GM23338 (cell line): Measurements from ENCODE around the gene DROSHA. TPM values are rescaled to one million over a fixed set of nuclear protein-coding genes. Genes with fewer than 3 reads are reported as not detected.

Experiments used
- ATAC-seq: fragments of 200-7000 bp; cut with Tn5 transposase; 3 replicates; pipeline ENCODE4 v1.9.1; 2020
- DNase-seq: peaks from one replicate; pipeline ENCODE4 v3.0.0-alpha.2; 2015; ENCODE audit warnings: low spot score
- H2AFZ ChIP-seq: fragments of 200-600 bp; sonication (generic); 2 replicates; pipeline ENCODE4 v1.8.0; 2016; ENCODE audit warnings: antibody characterized with exemption, mild to moderate bottlenecking, moderate library complexity
- H3F3A ChIP-seq: fragments of 200-600 bp; sonication (generic); replicated peaks from 2 replicates; pipeline ENCODE4 v1.8.0; 2017; ENCODE audit warnings: antibody characterized with exemption, mixed run types, low read depth
- H3K27ac ChIP-seq: fragments of 200-600 bp; sonication (generic); 2 replicates; pipeline ENCODE4 v1.6.1; 2016; ENCODE audit warnings: low read depth
- H3K27me3 ChIP-seq: fragments of 200-600 bp; sonication (generic); 2 replicates; pipeline ENCODE4 v1.8.0; 2016; ENCODE audit warnings: mild to moderate bottlenecking, mixed run types, moderate library complexity; ENCODE audit not compliant: insufficient read depth
- H3K36me3 ChIP-seq: fragments of 200-600 bp; sonication (generic); 2 replicates; pipeline ENCODE4 v1.8.0; 2016; ENCODE audit warnings: mild to moderate bottlenecking; ENCODE audit not compliant: insufficient read depth
- H3K4me1 ChIP-seq: fragments of 200-600 bp; sonication (generic); 2 replicates; pipeline ENCODE4 v1.8.0; 2016; ENCODE audit warnings: mild to moderate bottlenecking, moderate library complexity; ENCODE audit not compliant: insufficient read depth
- H3K4me2 ChIP-seq: fragments of 200-600 bp; sonication (generic); 2 replicates; pipeline ENCODE4 v1.7.1; 2017; ENCODE audit warnings: mixed run types
- H3K4me3 ChIP-seq: fragments of 200-600 bp; sonication (generic); 2 replicates; pipeline ENCODE4 v1.6.1; 2016; ENCODE audit warnings: mixed run types
- H3K79me2 ChIP-seq: fragments of 200-600 bp; sonication (generic); replicated peaks from 2 replicates; pipeline ENCODE4 v1.8.0; 2017; ENCODE audit warnings: mild to moderate bottlenecking; ENCODE audit not compliant: insufficient read depth
- H3K9me2 ChIP-seq: fragments of 200-600 bp; sonication (generic); 2 replicates; pipeline ENCODE4 v1.8.0; 2017; ENCODE audit not compliant: insufficient read depth
- H4K20me1 ChIP-seq: fragments of 200-600 bp; sonication (generic); replicated peaks from 2 replicates; pipeline ENCODE4 v1.8.0; 2017; ENCODE audit warnings: mild to moderate bottlenecking; ENCODE audit not compliant: insufficient read depth
- H3K27ac Mint-ChIP-seq: 2 replicates; pipeline ENCODE4 v1.8.0; 2020; ENCODE audit warnings: inconsistent platforms, mild to moderate bottlenecking, moderate library complexity, mixed read lengths
- H3K27me3 Mint-ChIP-seq: 3 replicates; pipeline ENCODE4 v1.8.0; 2022; ENCODE audit warnings: low read depth, mild to moderate bottlenecking, moderate library complexity, mixed read lengths, inconsistent platforms; ENCODE audit not compliant: insufficient read depth, poor library complexity
- H3K36me3 Mint-ChIP-seq: 3 replicates; pipeline ENCODE4 v1.8.0; 2021; ENCODE audit warnings: low read depth, mild to moderate bottlenecking, inconsistent platforms, moderate library complexity, mixed read lengths
- H3K4me1 Mint-ChIP-seq: 3 replicates; pipeline ENCODE4 v1.8.0; 2020; ENCODE audit warnings: mild to moderate bottlenecking, inconsistent platforms, mixed read lengths
- H3K4me3 Mint-ChIP-seq: 3 replicates; pipeline ENCODE4 v1.8.0; 2021; ENCODE audit warnings: moderate library complexity, mild to moderate bottlenecking, inconsistent platforms, mixed read lengths
- H3K9me3 Mint-ChIP-seq: 3 replicates; pipeline ENCODE4 v1.8.0; 2020; ENCODE audit warnings: moderate library complexity, mild to moderate bottlenecking, inconsistent platforms, mixed read lengths
- CREB1 ChIP-seq: fragments of 250-450 bp; sonication (Bioruptor Pico); IDR thresholded peaks from 2 replicates; pipeline ENCODE4 v1.5.0; 2020; ENCODE audit warnings: low read depth, mild to moderate bottlenecking, moderate library complexity
- EZH2phosphoT487 ChIP-seq: fragments of 200-600 bp; sonication (generic); IDR thresholded peaks from one replicate; pipeline ENCODE4 v1.8.1; 2018; ENCODE audit warnings: antibody characterized with exemption; ENCODE audit not compliant: unreplicated experiment
- JUNB ChIP-seq: IDR thresholded peaks from one replicate; pipeline ENCODE4 v1.6.1; 2016; ENCODE audit warnings: antibody characterized with exemption; ENCODE audit not compliant: unreplicated experiment
- NANOG ChIP-seq: IDR thresholded peaks from 2 replicates; pipeline ENCODE4 v1.6.1; 2016; ENCODE audit warnings: antibody characterized with exemption, borderline replicate concordance
- STAT1 ChIP-seq: IDR thresholded peaks from one replicate; pipeline ENCODE4 v1.6.1; 2016; ENCODE audit warnings: antibody characterized with exemption; ENCODE audit not compliant: unreplicated experiment
- ZNF114 ChIP-seq: fragments of 250-450 bp; sonication (Bioruptor Pico); IDR thresholded peaks from 2 replicates; pipeline ENCODE4 v1.5.0; 2020; ENCODE audit warnings: mild to moderate bottlenecking, moderate library complexity
- ZNF331 ChIP-seq: fragments of 250-450 bp; sonication (Bioruptor Pico); IDR thresholded peaks from 2 replicates; pipeline ENCODE4 v1.5.0; 2020; ENCODE audit warnings: low read depth, mild to moderate bottlenecking, moderate library complexity
- polyA plus RNA-seq: library from polyadenylated mRNA; unstranded; fragments of >200 nt; fragmentation: Nextera tagmentation; extraction: Ambion mirVana; gene quantifications from 2 replicates; pipeline ENCODE4 v1.2.1, GENCODE V29; 2016
- total RNA-seq: library from RNA; depleted of rRNA; stranded (reverse); fragments of >200 nt; shearing (Covaris generic); gene quantifications from 2 replicates; pipeline ENCODE4 v1.2.3, GENCODE V29; 2014
- TF ChIP-seq, protein P1 (sequence below), 2 experiments: fragments of 200-600 bp in 1 of 2; sonication (generic) in 1 of 2; conservative IDR thresholded peaks; 2 replicates each; pipeline versions ENCODE4 v1.5.1 to v1.6.1; 2016 to 2017; ENCODE audit warnings: antibody characterized with exemption in 2 of 2, low read depth in 2 of 2, mild to moderate bottlenecking in 2 of 2, moderate library complexity in 1 of 2
- TF ChIP-seq, protein P2 (sequence below): IDR thresholded peaks from 2 replicates; pipeline ENCODE4 v1.6.1; 2016; ENCODE audit warnings: antibody characterized with exemption
- TF ChIP-seq, protein P3 (sequence below): IDR thresholded peaks from one replicate; pipeline ENCODE4 v1.6.1; 2018; ENCODE audit warnings: antibody characterized with exemption; ENCODE audit not compliant: unreplicated experiment

Gene DROSHA
- total and polyA plus RNA-seq, 2 experiments from 2014 or later, result 70.6 to 87.8 TPM

DNA sequence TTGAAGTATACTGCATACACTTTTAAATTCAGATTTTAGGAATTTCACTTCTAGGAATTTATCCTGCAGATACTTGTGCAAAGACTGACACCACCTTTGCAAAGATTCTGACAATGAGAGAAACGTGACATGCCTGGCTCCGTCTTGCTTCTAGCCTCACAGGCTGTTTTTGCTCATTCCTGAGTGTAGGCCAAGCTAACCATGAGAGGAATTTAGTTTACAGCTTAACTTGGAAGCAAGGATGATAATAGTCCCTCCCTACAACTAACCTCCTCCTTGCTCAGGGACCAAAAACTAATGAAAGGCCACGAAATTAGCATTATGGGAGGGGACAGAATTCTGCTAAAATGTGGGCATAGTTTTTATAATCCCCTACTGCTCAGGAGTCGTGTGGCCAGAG lies 31.3 kb upstream of the DROSHA start:
- H3K9me2 ChIP-seq, result peaks cover 6% of the 10 kb centered on the region; the same call in 1 of the 2 replicates
- peaks cover 24% of the 10 kb centered on the region for H3K36me3 Mint-ChIP-seq
- H3F3A ChIP-seq, result no peaks in the 10 kb centered on the region
- no peak for ATAC-seq
- H3K4me1 ChIP-seq, result no peaks in the 10 kb centered on the region
- H3K9me3 Mint-ChIP-seq, result peaks cover 26% of the 10 kb centered on the region
- no peaks in the 10 kb centered on the region for H3K27me3 Mint-ChIP-seq
- no peak overlapping the region for H2AFZ ChIP-seq
- no peaks in the 10 kb centered on the region for H3K36me3 ChIP-seq
- H3K4me1 Mint-ChIP-seq, result no peaks in the 10 kb centered on the region
- no peaks in the 10 kb centered on the region for H4K20me1 ChIP-seq
- H3K4me2 ChIP-seq, result no peak overlapping the region
- no peak overlapping the region for H3K27ac ChIP-seq
- TF ChIP-seq, protein P1, sequence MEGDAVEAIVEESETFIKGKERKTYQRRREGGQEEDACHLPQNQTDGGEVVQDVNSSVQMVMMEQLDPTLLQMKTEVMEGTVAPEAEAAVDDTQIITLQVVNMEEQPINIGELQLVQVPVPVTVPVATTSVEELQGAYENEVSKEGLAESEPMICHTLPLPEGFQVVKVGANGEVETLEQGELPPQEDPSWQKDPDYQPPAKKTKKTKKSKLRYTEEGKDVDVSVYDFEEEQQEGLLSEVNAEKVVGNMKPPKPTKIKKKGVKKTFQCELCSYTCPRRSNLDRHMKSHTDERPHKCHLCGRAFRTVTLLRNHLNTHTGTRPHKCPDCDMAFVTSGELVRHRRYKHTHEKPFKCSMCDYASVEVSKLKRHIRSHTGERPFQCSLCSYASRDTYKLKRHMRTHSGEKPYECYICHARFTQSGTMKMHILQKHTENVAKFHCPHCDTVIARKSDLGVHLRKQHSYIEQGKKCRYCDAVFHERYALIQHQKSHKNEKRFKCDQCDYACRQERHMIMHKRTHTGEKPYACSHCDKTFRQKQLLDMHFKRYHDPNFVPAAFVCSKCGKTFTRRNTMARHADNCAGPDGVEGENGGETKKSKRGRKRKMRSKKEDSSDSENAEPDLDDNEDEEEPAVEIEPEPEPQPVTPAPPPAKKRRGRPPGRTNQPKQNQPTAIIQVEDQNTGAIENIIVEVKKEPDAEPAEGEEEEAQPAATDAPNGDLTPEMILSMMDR (conservative IDR thresholded peaks at IDR 0.05; ENCODE audit: low read depth in 2 of 2), result no peak
- TF ChIP-seq CREB1 (CRISPR knock-in tag), result no peak
- no peak overlapping the region for H3K4me3 Mint-ChIP-seq
- no peaks in the 10 kb centered on the region for H3K79me2 ChIP-seq
- no peak overlapping the region for H3K4me3 ChIP-seq
- DNase-seq, result no peak
- no peaks in the 10 kb centered on the region for H3K27me3 ChIP-seq
- no peak overlapping the region for H3K27ac Mint-ChIP-seq

DNA sequence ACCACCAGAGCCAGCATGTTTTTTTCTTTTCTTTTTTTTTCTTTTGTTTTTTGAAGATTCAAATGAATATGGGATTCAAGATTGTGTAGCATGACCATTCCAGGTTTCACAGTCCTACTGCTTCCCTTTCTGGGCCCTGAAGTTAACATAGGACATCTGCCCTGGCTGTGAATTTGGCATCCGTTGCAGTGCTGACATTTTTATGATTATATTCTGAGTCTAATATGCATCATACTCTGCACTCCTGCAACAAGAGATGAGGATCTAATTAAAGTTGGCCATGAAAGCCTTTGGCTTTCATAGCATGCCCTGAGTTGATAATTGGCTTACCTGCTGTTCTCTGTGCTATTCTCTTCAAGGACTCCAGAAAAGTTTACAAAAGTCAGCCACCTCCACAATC lies 30.1 kb upstream of the DROSHA start:
- Mint-ChIP-seq H3K4me3 (no peak overlapping the region), H3K27me3 (no peaks in the 10 kb centered on the region), H3K4me1 (no peaks in the 10 kb centered on the region), H3K27ac (no peak overlapping the region), H3K36me3 (peaks cover 24% of the 10 kb centered on the region), H3K9me3 (peaks cover 26% of the 10 kb centered on the region)
- DNase-seq (no peak), ATAC-seq (no peak)
- no peaks in the 10 kb centered on the region for H3K36me3 ChIP-seq
- H3K27ac ChIP-seq, result no peak overlapping the region
- no peak overlapping the region for H3K4me2 ChIP-seq
- H3F3A ChIP-seq, result no peaks in the 10 kb centered on the region
- H3K27me3 ChIP-seq, result no peaks in the 10 kb centered on the region
- H4K20me1 ChIP-seq, result no peaks in the 10 kb centered on the region
- H3K79me2 ChIP-seq, result no peaks in the 10 kb centered on the region
- H3K4me1 ChIP-seq, result no peaks in the 10 kb centered on the region
- peaks cover 6% of the 10 kb centered on the region; the same call in 1 of the 2 replicates for H3K9me2 ChIP-seq
- no peak overlapping the region for H3K4me3 ChIP-seq
- TF ChIP-seq CREB1 (CRISPR knock-in tag), result no peak
- TF ChIP-seq NANOG, result no peak
- TF ChIP-seq, protein P1 (conservative IDR thresholded peaks at IDR 0.05; ENCODE audit: low read depth in 2 of 2), result no peak
- no peak for TF ChIP-seq ZNF331 (CRISPR knock-in tag)
- TF ChIP-seq ZNF114 (CRISPR knock-in tag), result no peak
- TF ChIP-seq EZH2phosphoT487, result no peak
- TF ChIP-seq, protein P2, sequence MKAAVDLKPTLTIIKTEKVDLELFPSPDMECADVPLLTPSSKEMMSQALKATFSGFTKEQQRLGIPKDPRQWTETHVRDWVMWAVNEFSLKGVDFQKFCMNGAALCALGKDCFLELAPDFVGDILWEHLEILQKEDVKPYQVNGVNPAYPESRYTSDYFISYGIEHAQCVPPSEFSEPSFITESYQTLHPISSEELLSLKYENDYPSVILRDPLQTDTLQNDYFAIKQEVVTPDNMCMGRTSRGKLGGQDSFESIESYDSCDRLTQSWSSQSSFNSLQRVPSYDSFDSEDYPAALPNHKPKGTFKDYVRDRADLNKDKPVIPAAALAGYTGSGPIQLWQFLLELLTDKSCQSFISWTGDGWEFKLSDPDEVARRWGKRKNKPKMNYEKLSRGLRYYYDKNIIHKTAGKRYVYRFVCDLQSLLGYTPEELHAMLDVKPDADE, result no peak
- TF ChIP-seq STAT1, result no peak
- no peak for TF ChIP-seq JUNB
- TF ChIP-seq, protein P3, sequence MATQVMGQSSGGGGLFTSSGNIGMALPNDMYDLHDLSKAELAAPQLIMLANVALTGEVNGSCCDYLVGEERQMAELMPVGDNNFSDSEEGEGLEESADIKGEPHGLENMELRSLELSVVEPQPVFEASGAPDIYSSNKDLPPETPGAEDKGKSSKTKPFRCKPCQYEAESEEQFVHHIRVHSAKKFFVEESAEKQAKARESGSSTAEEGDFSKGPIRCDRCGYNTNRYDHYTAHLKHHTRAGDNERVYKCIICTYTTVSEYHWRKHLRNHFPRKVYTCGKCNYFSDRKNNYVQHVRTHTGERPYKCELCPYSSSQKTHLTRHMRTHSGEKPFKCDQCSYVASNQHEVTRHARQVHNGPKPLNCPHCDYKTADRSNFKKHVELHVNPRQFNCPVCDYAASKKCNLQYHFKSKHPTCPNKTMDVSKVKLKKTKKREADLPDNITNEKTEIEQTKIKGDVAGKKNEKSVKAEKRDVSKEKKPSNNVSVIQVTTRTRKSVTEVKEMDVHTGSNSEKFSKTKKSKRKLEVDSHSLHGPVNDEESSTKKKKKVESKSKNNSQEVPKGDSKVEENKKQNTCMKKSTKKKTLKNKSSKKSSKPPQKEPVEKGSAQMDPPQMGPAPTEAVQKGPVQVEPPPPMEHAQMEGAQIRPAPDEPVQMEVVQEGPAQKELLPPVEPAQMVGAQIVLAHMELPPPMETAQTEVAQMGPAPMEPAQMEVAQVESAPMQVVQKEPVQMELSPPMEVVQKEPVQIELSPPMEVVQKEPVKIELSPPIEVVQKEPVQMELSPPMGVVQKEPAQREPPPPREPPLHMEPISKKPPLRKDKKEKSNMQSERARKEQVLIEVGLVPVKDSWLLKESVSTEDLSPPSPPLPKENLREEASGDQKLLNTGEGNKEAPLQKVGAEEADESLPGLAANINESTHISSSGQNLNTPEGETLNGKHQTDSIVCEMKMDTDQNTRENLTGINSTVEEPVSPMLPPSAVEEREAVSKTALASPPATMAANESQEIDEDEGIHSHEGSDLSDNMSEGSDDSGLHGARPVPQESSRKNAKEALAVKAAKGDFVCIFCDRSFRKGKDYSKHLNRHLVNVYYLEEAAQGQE, result no peak
- H2AFZ ChIP-seq, result no peak overlapping the region
